ENCODE measurements around the gene UNC13B.

DNA sequence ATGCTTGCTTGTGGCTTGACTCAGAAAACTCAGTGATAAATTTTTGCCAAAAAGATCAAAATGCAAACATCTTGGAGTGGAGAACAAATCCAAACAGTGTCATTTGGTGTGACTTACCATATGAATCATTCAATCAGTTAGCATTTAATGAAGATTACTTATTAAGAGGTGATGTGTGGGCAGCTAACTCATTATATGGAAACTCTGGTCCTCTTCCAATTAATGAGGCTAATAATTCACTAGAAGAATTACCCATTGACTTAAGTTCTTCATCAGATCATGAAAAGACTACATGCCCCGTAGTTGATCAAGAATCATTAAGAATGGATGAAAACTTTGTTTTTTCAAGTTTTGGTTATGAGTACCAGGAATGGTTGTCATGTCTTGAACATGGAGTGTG, 141.8 kb downstream of the UNC13B start:
- TF ChIP-seq POLR2AphosphoS5 (IDR thresholded peaks at IDR 0.05; ENCODE audit: low read depth, low read length) (no peak), SIN3A (IDR thresholded peaks at IDR 0.05; ENCODE audit: borderline replicate concordance, insufficient read depth, low read length) (no peak), TAF1 (IDR thresholded peaks at IDR 0.05; ENCODE audit: borderline replicate concordance, insufficient read depth, low read length) (no peak)
- TF ChIP-seq, protein P1, sequence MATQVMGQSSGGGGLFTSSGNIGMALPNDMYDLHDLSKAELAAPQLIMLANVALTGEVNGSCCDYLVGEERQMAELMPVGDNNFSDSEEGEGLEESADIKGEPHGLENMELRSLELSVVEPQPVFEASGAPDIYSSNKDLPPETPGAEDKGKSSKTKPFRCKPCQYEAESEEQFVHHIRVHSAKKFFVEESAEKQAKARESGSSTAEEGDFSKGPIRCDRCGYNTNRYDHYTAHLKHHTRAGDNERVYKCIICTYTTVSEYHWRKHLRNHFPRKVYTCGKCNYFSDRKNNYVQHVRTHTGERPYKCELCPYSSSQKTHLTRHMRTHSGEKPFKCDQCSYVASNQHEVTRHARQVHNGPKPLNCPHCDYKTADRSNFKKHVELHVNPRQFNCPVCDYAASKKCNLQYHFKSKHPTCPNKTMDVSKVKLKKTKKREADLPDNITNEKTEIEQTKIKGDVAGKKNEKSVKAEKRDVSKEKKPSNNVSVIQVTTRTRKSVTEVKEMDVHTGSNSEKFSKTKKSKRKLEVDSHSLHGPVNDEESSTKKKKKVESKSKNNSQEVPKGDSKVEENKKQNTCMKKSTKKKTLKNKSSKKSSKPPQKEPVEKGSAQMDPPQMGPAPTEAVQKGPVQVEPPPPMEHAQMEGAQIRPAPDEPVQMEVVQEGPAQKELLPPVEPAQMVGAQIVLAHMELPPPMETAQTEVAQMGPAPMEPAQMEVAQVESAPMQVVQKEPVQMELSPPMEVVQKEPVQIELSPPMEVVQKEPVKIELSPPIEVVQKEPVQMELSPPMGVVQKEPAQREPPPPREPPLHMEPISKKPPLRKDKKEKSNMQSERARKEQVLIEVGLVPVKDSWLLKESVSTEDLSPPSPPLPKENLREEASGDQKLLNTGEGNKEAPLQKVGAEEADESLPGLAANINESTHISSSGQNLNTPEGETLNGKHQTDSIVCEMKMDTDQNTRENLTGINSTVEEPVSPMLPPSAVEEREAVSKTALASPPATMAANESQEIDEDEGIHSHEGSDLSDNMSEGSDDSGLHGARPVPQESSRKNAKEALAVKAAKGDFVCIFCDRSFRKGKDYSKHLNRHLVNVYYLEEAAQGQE (IDR thresholded peaks at IDR 0.05; ENCODE audit: insufficient read depth in 1 of 2, low read depth in 2 of 2, low read length in 2 of 2) = no peak
